Memory B cell (primary cell): ENCODE results near the gene EFNB1.

ENCODE experiments used
- ATAC-seq: fragments of 150-1000 bp; cut with Tn5 transposase; 2 replicates; pipeline ENCODE4 v1.10.0; 2021; ENCODE audit warnings: low read depth, mild to moderate bottlenecking, moderate library complexity
- DNase-seq, 2 donors: peaks; one replicate each; pipeline ENCODE4 v3.0.0; 2022; ENCODE audit warnings: low spot score in 2 of 2
- H3K27ac Mint-ChIP-seq: one replicate; pipeline ENCODE4 v1.8.0; 2022; ENCODE audit warnings: mild to moderate bottlenecking, moderate library complexity, mixed read lengths
- H3K27me3 Mint-ChIP-seq: one replicate; pipeline ENCODE4 v1.8.0; 2022; ENCODE audit warnings: mixed read lengths
- H3K36me3 Mint-ChIP-seq: one replicate; pipeline ENCODE4 v1.8.0; 2022; ENCODE audit warnings: mild to moderate bottlenecking, mixed read lengths
- H3K4me1 Mint-ChIP-seq: one replicate; pipeline ENCODE4 v1.8.0; 2022; ENCODE audit warnings: mixed read lengths
- H3K4me3 Mint-ChIP-seq: one replicate; pipeline ENCODE4 v1.8.0; 2022; ENCODE audit warnings: mild to moderate bottlenecking, moderate library complexity, mixed read lengths
- H3K9me3 Mint-ChIP-seq: one replicate; pipeline ENCODE4 v1.8.0; 2022; ENCODE audit warnings: mixed read lengths

Gene EFNB1

GRCh38 chrX:68843992-68844391, 15.2 kb downstream of the EFNB1 start:
- Mint-ChIP-seq H3K4me1 (no peaks in the 10 kb centered on the region), H3K27ac (no peak overlapping the region), H3K4me3 (no peak overlapping the region), H3K27me3 (no peaks in the 10 kb centered on the region), H3K9me3 (no peaks in the 10 kb centered on the region), H3K36me3 (no peaks in the 10 kb centered on the region)
- no peak for ATAC-seq
- DNase-seq, result no peak

DNA sequence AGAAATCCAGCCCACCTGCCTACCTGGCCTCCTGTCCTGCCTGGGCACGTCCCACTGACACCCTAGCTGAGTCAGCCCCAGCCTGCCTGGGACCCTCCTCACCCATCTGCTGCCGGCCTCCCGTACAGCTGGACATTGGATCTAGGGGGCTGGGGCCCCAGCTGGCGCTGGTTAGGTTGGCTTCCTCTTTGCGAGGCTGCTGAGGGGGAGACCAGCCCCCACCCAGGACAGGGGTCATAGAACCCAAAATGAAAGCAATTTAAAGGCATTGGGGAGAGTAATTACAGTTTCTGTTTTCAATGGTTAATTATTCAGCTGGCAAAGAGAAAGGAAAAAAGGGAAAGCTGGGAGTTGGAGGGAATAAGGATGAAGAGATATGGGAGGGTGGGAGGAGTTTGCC, 15.8 kb downstream of the EFNB1 start:
- H3K27me3 Mint-ChIP-seq, result no peaks in the 10 kb centered on the region
- H3K4me1 Mint-ChIP-seq, result no peaks in the 10 kb centered on the region
- H3K4me3 Mint-ChIP-seq, result no peak overlapping the region
- DNase-seq, result no peak
- H3K27ac Mint-ChIP-seq, result no peak overlapping the region
- H3K9me3 Mint-ChIP-seq, result no peaks in the 10 kb centered on the region
- no peaks in the 10 kb centered on the region for H3K36me3 Mint-ChIP-seq
- ATAC-seq, result no peak

GRCh38 chrX:68846536-68846935, 17.7 kb downstream of the EFNB1 start:
- Mint-ChIP-seq H3K4me3 (no peak overlapping the region), H3K4me1 (no peaks in the 10 kb centered on the region), H3K36me3 (no peaks in the 10 kb centered on the region), H3K27me3 (no peaks in the 10 kb centered on the region), H3K9me3 (no peaks in the 10 kb centered on the region), H3K27ac (no peak overlapping the region)
- ATAC-seq (no peak), DNase-seq (no peak)

DNA sequence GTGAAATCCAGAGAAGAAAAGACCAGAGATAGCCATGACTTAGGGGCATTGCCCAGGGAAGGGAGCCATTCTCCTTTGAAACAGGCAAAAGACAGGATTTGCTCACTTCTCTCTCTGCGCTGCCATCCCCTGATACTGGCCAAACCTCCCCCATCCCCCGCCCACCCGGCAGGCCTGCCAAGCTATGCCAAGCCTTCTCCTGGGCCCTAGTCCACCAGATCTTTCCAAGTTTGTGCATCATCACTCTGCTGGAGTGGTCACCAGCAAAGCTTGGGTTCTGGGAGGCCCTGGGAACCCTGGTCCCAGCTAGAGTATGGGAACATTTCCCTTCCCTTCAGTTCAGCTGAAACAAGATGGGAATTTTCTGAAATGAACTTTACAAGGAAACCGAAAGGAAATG, 18.4 kb downstream of the EFNB1 start:
- ATAC-seq, result no peak

DNA sequence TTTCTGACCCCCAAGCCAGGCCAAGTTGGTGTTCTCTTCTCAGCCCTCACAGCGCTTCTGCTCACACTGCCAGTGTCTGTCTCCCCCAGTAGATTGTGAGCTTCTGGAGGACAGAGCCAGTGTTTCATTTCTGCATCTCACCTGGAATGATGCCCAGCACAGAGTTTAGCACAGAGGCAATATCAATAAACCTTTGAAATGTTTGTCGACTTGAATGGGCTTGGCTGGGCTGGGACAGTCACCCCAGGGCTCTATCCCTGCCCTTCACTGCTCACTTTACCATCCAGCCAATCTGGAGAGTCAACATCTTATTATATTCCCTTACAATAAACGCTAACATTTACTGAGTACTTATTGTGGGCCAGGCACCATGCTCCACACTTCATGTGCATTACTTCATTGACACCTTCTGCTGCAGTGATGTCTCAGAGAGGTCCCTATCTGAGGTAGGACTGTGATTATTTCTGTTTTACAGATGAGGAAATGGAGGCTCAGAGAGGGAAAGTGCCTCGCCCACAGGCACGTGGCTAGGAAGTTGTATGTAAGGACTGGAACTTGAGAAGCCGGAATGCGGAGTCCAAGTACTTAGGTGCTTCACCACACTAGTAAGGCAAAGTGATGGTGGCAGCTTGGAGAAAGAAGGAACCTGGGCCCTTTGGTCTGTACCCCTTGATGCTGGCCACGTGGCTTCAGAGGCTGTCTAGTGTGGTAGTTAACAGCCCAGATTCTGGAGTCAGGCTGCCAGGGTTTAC, 19.5 kb downstream of the EFNB1 start:
- Mint-ChIP-seq H3K36me3 (no peaks in the 10 kb centered on the region), H3K27me3 (no peaks in the 10 kb centered on the region), H3K4me3 (no peak overlapping the region), H3K4me1 (no peaks in the 10 kb centered on the region), H3K9me3 (no peaks in the 10 kb centered on the region), H3K27ac (no peak overlapping the region)
- DNase-seq (no peak), ATAC-seq (no peak)

More for the DNA sequence above, 18.4 kb downstream of the EFNB1 start:
- H3K36me3 Mint-ChIP-seq, result no peaks in the 10 kb centered on the region
- no peaks in the 10 kb centered on the region for H3K9me3 Mint-ChIP-seq
- H3K4me1 Mint-ChIP-seq, result no peaks in the 10 kb centered on the region
- H3K27me3 Mint-ChIP-seq, result no peaks in the 10 kb centered on the region
- no peak overlapping the region for H3K4me3 Mint-ChIP-seq
- H3K27ac Mint-ChIP-seq, result no peak overlapping the region
- DNase-seq, result no peak

DNA sequence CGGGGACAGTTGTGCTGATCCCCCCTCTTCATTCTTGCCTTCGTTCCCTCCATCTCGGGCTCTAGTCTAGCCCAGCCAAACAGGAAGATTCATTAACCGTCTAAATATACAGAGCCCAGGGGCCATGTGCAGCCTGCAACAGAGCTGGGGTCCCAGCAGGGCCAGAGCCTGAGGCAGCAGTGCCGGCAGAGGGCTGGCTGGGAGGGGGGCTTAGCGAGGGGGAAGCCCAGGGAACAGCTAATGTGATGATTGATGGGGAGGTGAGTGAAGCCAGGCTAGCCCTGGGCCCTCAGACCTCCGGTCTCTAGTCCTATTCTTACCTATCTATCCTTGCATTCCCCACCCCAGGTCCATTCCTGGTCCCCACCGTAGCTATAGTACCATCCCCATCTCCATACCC, 22.3 kb downstream of the EFNB1 start:
- H3K9me3 Mint-ChIP-seq, result no peaks in the 10 kb centered on the region
- DNase-seq, result no peak
- no peak for ATAC-seq
- H3K4me3 Mint-ChIP-seq, result no peak overlapping the region
- no peaks in the 10 kb centered on the region for H3K36me3 Mint-ChIP-seq
- H3K4me1 Mint-ChIP-seq, result no peaks in the 10 kb centered on the region
- H3K27ac Mint-ChIP-seq, result no peak overlapping the region
- H3K27me3 Mint-ChIP-seq, result no peaks in the 10 kb centered on the region

DNA sequence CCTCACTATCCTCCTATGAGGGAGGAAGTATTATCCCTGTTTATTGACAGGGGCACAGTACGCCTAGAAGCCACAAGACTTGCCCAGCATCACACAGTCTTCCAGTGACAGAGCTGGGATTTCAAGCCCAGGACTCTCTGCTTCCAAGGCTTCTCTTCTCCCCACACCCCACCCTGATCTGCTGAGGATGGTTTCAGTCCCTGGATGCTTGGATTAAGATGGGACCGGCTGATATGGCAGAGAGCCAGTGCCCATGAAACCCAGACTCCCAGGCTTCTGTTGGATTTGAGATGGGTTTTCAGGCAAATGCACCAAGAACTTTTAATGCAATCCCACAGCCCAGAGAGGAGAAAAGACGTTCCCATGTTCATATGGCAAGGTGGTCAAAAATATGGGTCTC, 23.2 kb downstream of the EFNB1 start:
- Mint-ChIP-seq H3K9me3 (peaks cover 2% of the 10 kb centered on the region), H3K4me3 (no peak overlapping the region), H3K27me3 (peaks cover 2% of the 10 kb centered on the region), H3K27ac (no peak overlapping the region), H3K4me1 (no peaks in the 10 kb centered on the region), H3K36me3 (no peaks in the 10 kb centered on the region)
- DNase-seq, result no peak
- ATAC-seq, result no peak

GRCh38 chrX:68853665-68854251, 24.9 kb downstream of the EFNB1 start:
- H3K27me3 Mint-ChIP-seq, result peaks cover 2% of the 10 kb centered on the region
- peaks cover 2% of the 10 kb centered on the region for H3K9me3 Mint-ChIP-seq
- no peak overlapping the region for H3K4me3 Mint-ChIP-seq
- no peaks in the 10 kb centered on the region for H3K36me3 Mint-ChIP-seq
- DNase-seq (no peak), ATAC-seq (no peak)
- H3K4me1 Mint-ChIP-seq, result no peaks in the 10 kb centered on the region
- H3K27ac Mint-ChIP-seq, result no peak overlapping the region

DNA sequence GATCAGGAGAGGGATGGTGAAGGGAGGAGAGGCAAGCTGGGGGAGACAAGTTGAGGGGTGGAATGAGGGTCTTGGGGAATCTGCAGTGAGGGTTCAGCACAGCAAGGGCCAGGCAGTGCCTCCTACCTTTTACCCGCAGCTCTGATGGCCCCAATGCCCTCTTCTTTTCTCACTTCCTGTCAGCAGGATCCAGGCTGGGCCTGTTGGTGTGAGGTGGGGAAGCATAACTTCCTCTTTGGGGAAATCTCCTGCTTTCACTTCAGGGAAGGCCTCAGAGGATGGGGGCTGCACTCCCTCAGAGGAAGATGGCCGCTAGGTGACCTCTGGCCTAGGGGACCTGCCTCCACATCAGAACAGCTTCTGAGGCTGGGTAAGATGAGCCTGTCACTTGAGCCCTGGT, 36.5 kb downstream of the EFNB1 start:
- Mint-ChIP-seq H3K9me3 (no peaks in the 10 kb centered on the region), H3K27ac (no peak overlapping the region), H3K36me3 (no peaks in the 10 kb centered on the region), H3K4me3 (no peak overlapping the region), H3K4me1 (no peaks in the 10 kb centered on the region), H3K27me3 (no peaks in the 10 kb centered on the region)
- ATAC-seq, result no peak
- DNase-seq, result no peak

DNA sequence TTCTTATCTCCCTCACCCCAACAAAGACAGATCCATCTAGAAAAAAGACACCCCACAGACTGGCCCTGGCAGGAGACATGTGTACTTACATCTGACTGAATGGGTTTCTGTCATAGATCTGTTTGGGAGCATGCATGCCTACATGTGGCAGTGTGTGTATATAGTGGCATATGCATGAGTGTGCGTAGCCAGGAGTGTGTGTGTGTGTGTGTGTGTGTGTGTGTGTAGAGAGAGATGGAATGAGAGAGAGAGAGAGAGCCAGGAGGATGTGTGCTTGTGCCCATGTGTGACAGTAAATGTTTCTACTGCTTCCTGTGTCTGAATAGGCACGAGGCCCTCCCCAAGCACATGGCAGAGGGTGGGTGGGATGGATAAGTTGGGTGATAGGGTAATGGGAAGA, 37.1 kb downstream of the EFNB1 start:
- Mint-ChIP-seq H3K27ac (no peak overlapping the region), H3K27me3 (no peaks in the 10 kb centered on the region), H3K4me1 (no peaks in the 10 kb centered on the region), H3K9me3 (no peaks in the 10 kb centered on the region), H3K4me3 (no peak overlapping the region), H3K36me3 (no peaks in the 10 kb centered on the region)
- no peak for DNase-seq
- no peak for ATAC-seq

DNA sequence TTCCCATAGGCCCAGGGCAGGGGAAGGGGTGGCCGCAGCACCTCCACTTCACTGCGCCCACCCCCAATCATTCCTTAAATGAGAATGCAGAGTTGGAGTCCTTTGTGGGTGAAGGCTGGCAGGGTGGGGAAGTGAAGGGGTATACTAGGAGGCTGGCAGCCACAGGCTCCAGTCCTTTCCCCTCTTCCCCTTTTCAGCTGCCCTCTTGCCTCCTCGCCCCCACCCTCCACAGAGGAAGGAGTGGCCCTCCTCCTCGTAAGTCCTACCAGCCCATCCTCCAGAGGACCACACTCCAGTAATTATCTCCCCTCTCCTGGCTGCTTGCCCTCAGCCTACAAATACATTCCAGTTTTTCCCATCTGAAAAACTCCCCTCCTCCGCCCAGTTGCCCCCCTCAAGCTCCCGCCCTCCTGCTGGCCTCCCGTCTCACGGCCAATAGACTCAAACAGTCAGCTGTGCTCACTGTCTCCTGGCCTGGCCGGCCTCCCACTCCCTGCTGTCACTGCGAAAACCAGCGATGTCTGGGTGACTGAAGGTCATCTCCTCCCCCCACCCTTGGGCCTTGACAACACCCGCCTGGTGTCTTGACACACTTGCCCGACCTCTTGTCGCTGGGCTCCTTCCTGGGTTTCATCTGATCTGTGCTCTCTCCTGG, 38.8 kb downstream of the EFNB1 start:
- Mint-ChIP-seq H3K4me1 (no peaks in the 10 kb centered on the region), H3K27me3 (no peaks in the 10 kb centered on the region), H3K4me3 (no peak overlapping the region), H3K9me3 (no peaks in the 10 kb centered on the region), H3K27ac (no peak overlapping the region), H3K36me3 (no peaks in the 10 kb centered on the region)
- DNase-seq (no peak), ATAC-seq (no peak)

DNA sequence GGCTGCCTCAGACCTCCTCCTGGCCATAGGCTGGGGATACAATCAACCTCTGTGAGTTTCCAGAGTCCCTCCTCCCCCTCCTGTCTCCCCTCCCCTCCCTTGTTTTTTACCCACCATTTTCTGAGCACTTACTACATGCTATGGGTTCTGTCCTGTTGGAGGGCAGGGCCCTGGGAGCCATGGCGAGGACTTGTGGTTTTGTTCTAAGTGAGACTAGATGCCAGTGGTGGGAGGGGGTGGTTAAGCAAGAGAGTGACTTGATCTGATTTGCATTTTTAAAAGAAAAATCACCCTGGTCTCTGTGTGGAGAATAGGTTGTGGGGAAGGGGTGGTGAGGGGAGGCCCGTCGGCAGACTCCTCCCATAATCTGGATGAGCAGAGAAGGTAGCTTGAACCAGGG, 39.5 kb downstream of the EFNB1 start:
- H3K36me3 Mint-ChIP-seq, result no peaks in the 10 kb centered on the region
- DNase-seq (no peak), ATAC-seq (no peak)
- no peaks in the 10 kb centered on the region for H3K4me1 Mint-ChIP-seq
- peaks cover 2% of the 10 kb centered on the region for H3K27me3 Mint-ChIP-seq
- H3K9me3 Mint-ChIP-seq, result no peaks in the 10 kb centered on the region
- no peak overlapping the region for H3K4me3 Mint-ChIP-seq
- H3K27ac Mint-ChIP-seq, result no peak overlapping the region

- no peak overlapping the region for H3K27ac Mint-ChIP-seq
Observed at GRCh38 chrX:68868902-68869800, 40.3 kb downstream of the EFNB1 start.

GRCh38 chrX:68870357-68870756, 41.5 kb downstream of the EFNB1 start:
- Mint-ChIP-seq H3K4me1 (no peaks in the 10 kb centered on the region), H3K27ac (no peak overlapping the region), H3K36me3 (no peaks in the 10 kb centered on the region), H3K27me3 (peaks cover 2% of the 10 kb centered on the region), H3K9me3 (no peaks in the 10 kb centered on the region), H3K4me3 (no peak overlapping the region)
- DNase-seq, result no peak
- ATAC-seq, result no peak

More at GRCh38 chrX:68868902-68869800, 40.3 kb downstream of the EFNB1 start:
- Mint-ChIP-seq H3K4me3 (no peak overlapping the region), H3K27me3 (peaks cover 2% of the 10 kb centered on the region), H3K36me3 (no peaks in the 10 kb centered on the region), H3K9me3 (no peaks in the 10 kb centered on the region), H3K4me1 (no peaks in the 10 kb centered on the region)
- DNase-seq (no peak), ATAC-seq (no peak)
